ENCODE results near the gene CD38.
"Not testable (repeated sequence)": the region's sequence is repeated elsewhere in the genome, so short reads cannot be mapped to it uniquely, and the experiment has no call there.

CD38 gene

GRCh38 chr4:15778289-15779241 lies at the start of gene CD38:
CD38 (plus strand) TSS chr4:15778328; CDS start chr4:15778415, 87 bp downstream.
- H3K27me3 ChIP-seq (ENCODE audit: insufficient read depth, low read length): peaks cover 67% of the 10 kb centered on the region
- no peaks in the 10 kb centered on the region; the same call in 1 of the 2 replicates for H3K4me1 ChIP-seq (ENCODE audit: insufficient read depth, low read length)
- peak within 1 kb of the TSS; percentile 70 for H3K4me3 ChIP-seq (ENCODE audit: low read length)
- no peak within 1 kb of the TSS for H3K9ac ChIP-seq (ENCODE audit: low read depth, low read length)
- H3K27ac ChIP-seq (ENCODE audit: low read length): no peak within 1 kb of the TSS
- H3K9me3 ChIP-seq (ENCODE audit: insufficient read depth, low read depth, low read length): no peaks in the 10 kb centered on the region
- H3K36me3 ChIP-seq (ENCODE audit: insufficient read depth, low read depth, low read length): no peaks in the 10 kb centered on the region

GRCh38 chr4:15729910-15730533 lies 48.1 kb upstream of the CD38 start:
- Histone ChIP-seq H3K27ac (ENCODE audit: low read length) (no peak overlapping the region), H3K27me3 (ENCODE audit: insufficient read depth, low read length) (no peaks in the 10 kb centered on the region), H3K4me3 (ENCODE audit: low read length) (no peak overlapping the region), H3K9me3 (ENCODE audit: insufficient read depth, low read depth, low read length) (no peaks in the 10 kb centered on the region; the same call in 1 of the 2 replicates), H3K36me3 (ENCODE audit: insufficient read depth, low read depth, low read length) (no peaks in the 10 kb centered on the region), H3K9ac (ENCODE audit: low read depth, low read length) (no peak overlapping the region), H3K4me1 (ENCODE audit: insufficient read depth, low read length) (no peaks in the 10 kb centered on the region)

GRCh38 chr4:15733061-15733460 lies 45.1 kb upstream of the CD38 start:
- not testable (repeated sequence) for H3K27me3 ChIP-seq (ENCODE audit: insufficient read depth, low read length); H3K9me3 ChIP-seq (ENCODE audit: insufficient read depth, low read depth, low read length); H3K9ac ChIP-seq (ENCODE audit: low read depth, low read length); H3K4me3 ChIP-seq (ENCODE audit: low read length); H3K4me1 ChIP-seq (ENCODE audit: insufficient read depth, low read length); H3K36me3 ChIP-seq (ENCODE audit: insufficient read depth, low read depth, low read length); H3K27ac ChIP-seq (ENCODE audit: low read length)

- no peaks in the 10 kb centered on the region for H3K4me1 ChIP-seq (ENCODE audit: insufficient read depth, low read length)
- H3K27ac ChIP-seq (ENCODE audit: low read length): no peak overlapping the region
- H3K9ac ChIP-seq (ENCODE audit: low read depth, low read length): no peak overlapping the region
Observed at GRCh38 chr4:15735536-15735935, 42.6 kb upstream of the CD38 start.

GRCh38 chr4:15736514-15737050 lies 41.5 kb upstream of the CD38 start:
- Histone ChIP-seq H3K4me3 (ENCODE audit: low read length) (no peak overlapping the region), H3K9me3 (ENCODE audit: insufficient read depth, low read depth, low read length) (no peaks in the 10 kb centered on the region; the same call in 1 of the 2 replicates), H3K27ac (ENCODE audit: low read length) (no peak overlapping the region)

More at GRCh38 chr4:15735536-15735935, 42.6 kb upstream of the CD38 start:
- Histone ChIP-seq H3K27me3 (ENCODE audit: insufficient read depth, low read length) (no peaks in the 10 kb centered on the region), H3K4me3 (ENCODE audit: low read length) (no peak overlapping the region), H3K36me3 (ENCODE audit: insufficient read depth, low read depth, low read length) (no peaks in the 10 kb centered on the region), H3K9me3 (ENCODE audit: insufficient read depth, low read depth, low read length) (no peaks in the 10 kb centered on the region; the same call in 1 of the 2 replicates)

DNA sequence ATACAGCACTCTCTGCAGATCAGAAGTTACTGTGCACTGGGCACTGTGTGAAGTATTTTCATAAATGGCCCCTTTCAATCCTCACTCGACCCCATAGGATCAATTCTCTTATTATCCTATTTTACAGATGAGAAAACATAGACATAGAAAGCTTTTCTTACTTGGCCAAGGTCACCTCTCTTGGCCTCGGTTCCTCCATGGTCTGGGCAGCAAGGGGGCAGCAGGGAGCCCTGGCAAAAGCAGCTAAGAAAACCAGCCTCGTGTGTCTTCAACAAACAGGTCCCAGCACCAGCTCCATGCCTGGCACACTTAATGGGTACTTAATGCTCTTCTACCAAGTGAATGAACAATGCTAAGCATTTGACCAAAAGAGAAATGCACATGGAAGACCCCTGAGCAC lies 40.9 kb upstream of the CD38 start:
- no peaks in the 10 kb centered on the region for H3K36me3 ChIP-seq (ENCODE audit: insufficient read depth, low read depth, low read length)
- no peaks in the 10 kb centered on the region for H3K4me1 ChIP-seq (ENCODE audit: insufficient read depth, low read length)
- no peaks in the 10 kb centered on the region; the same call in 1 of the 2 replicates for H3K9me3 ChIP-seq (ENCODE audit: insufficient read depth, low read depth, low read length)
- no peak overlapping the region for H3K4me3 ChIP-seq (ENCODE audit: low read length)
- H3K27me3 ChIP-seq (ENCODE audit: insufficient read depth, low read length): no peaks in the 10 kb centered on the region
- no peak overlapping the region for H3K27ac ChIP-seq (ENCODE audit: low read length)
- H3K9ac ChIP-seq (ENCODE audit: low read depth, low read length): no peak overlapping the region

More at GRCh38 chr4:15736514-15737050, 41.5 kb upstream of the CD38 start:
- Histone ChIP-seq H3K27me3 (ENCODE audit: insufficient read depth, low read length) (no peaks in the 10 kb centered on the region), H3K4me1 (ENCODE audit: insufficient read depth, low read length) (no peaks in the 10 kb centered on the region), H3K36me3 (ENCODE audit: insufficient read depth, low read depth, low read length) (no peaks in the 10 kb centered on the region), H3K9ac (ENCODE audit: low read depth, low read length) (no peak overlapping the region)

- Histone ChIP-seq H3K27me3 (ENCODE audit: insufficient read depth, low read length) (no peaks in the 10 kb centered on the region), H3K27ac (ENCODE audit: low read length) (no peak overlapping the region), H3K4me3 (ENCODE audit: low read length) (no peak overlapping the region), H3K9ac (ENCODE audit: low read depth, low read length) (no peak overlapping the region), H3K9me3 (ENCODE audit: insufficient read depth, low read depth, low read length) (no peaks in the 10 kb centered on the region; the same call in 1 of the 2 replicates), H3K36me3 (ENCODE audit: insufficient read depth, low read depth, low read length) (no peaks in the 10 kb centered on the region), H3K4me1 (ENCODE audit: insufficient read depth, low read length) (no peaks in the 10 kb centered on the region)
Observed at GRCh38 chr4:15738877-15739276, 39.3 kb upstream of the CD38 start.

- no peak overlapping the region for H3K4me3 ChIP-seq (ENCODE audit: low read length)
- no peaks in the 10 kb centered on the region for H3K27me3 ChIP-seq (ENCODE audit: insufficient read depth, low read length)
- H3K9ac ChIP-seq (ENCODE audit: low read depth, low read length): no peak overlapping the region
- H3K4me1 ChIP-seq (ENCODE audit: insufficient read depth, low read length): no peaks in the 10 kb centered on the region
- no peak overlapping the region for H3K27ac ChIP-seq (ENCODE audit: low read length)
- no peaks in the 10 kb centered on the region for H3K9me3 ChIP-seq (ENCODE audit: insufficient read depth, low read depth, low read length)
- no peaks in the 10 kb centered on the region for H3K36me3 ChIP-seq (ENCODE audit: insufficient read depth, low read depth, low read length)
Observed at GRCh38 chr4:15740764-15741404, 37.2 kb upstream of the CD38 start.

DNA sequence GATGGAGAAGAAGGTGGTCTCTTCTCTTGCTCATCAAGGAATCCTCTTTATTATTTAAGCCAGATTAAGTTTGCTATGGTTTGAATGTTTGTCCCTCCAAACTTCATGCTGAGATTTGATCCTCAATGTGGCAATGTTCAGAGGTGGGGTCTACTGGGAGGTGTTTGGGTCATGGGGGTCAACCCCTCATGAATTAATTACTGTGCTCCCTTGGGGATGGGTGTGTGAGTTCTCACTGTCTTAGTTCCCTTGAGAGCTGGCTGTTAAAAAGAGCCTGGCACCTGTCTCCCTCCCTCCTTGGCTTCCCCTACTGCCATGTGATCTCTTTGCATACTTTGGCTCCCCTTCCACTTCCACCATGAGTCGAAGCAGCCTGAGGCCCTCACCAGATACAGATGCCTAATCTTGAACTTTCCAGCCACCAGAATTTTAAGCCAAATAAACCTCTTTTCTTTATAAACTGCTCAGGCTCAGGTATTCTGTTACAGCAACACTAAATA lies 36.0 kb upstream of the CD38 start:
- no peaks in the 10 kb centered on the region for H3K4me1 ChIP-seq (ENCODE audit: insufficient read depth, low read length)
- H3K9ac ChIP-seq (ENCODE audit: low read depth, low read length): no peak overlapping the region
- H3K4me3 ChIP-seq (ENCODE audit: low read length): no peak overlapping the region
- H3K36me3 ChIP-seq (ENCODE audit: insufficient read depth, low read depth, low read length): no peaks in the 10 kb centered on the region
- H3K27me3 ChIP-seq (ENCODE audit: insufficient read depth, low read length): no peaks in the 10 kb centered on the region
- no peaks in the 10 kb centered on the region for H3K9me3 ChIP-seq (ENCODE audit: insufficient read depth, low read depth, low read length)
- H3K27ac ChIP-seq (ENCODE audit: low read length): no peak overlapping the region

DNA sequence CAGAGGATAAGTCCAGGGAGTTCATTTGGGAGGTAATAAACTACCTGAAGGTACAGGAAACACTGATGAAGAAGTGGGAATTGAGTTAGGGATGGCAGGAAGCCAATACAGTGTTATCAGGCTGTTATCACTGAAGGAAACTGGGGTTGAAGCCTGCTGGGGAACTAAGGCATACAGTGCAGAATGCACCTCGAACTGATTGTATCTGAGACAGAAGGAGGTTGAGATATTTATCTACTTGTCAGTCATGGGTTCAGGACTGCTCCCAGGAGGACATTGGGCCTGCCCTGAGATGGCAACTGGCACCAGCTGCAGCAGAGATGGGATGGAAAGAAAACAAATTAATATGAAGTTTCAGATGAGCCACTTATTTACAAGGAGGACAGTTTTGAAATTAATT lies 35.5 kb upstream of the CD38 start:
- Histone ChIP-seq H3K9ac (ENCODE audit: low read depth, low read length) (no peak overlapping the region), H3K4me1 (ENCODE audit: insufficient read depth, low read length) (no peaks in the 10 kb centered on the region), H3K27me3 (ENCODE audit: insufficient read depth, low read length) (no peaks in the 10 kb centered on the region), H3K9me3 (ENCODE audit: insufficient read depth, low read depth, low read length) (no peaks in the 10 kb centered on the region), H3K4me3 (ENCODE audit: low read length) (no peak overlapping the region), H3K27ac (ENCODE audit: low read length) (no peak overlapping the region), H3K36me3 (ENCODE audit: insufficient read depth, low read depth, low read length) (no peaks in the 10 kb centered on the region)

GRCh38 chr4:15744016-15744545 lies 34.0 kb upstream of the CD38 start:
- H3K27ac ChIP-seq (ENCODE audit: low read length): no peak overlapping the region
- H3K9ac ChIP-seq (ENCODE audit: low read depth, low read length): no peak overlapping the region
- H3K36me3 ChIP-seq (ENCODE audit: insufficient read depth, low read depth, low read length): no peaks in the 10 kb centered on the region
- no peak overlapping the region for H3K4me3 ChIP-seq (ENCODE audit: low read length)
- H3K27me3 ChIP-seq (ENCODE audit: insufficient read depth, low read length): no peaks in the 10 kb centered on the region
- H3K9me3 ChIP-seq (ENCODE audit: insufficient read depth, low read depth, low read length): no peaks in the 10 kb centered on the region
- no peaks in the 10 kb centered on the region for H3K4me1 ChIP-seq (ENCODE audit: insufficient read depth, low read length)

Measured in iPS-20b (cell line).